ACC112 (cell line): ENCODE data around the gene NIT2.
A peak's percentile ranks its signal among the peaks of the same experiment; 100 is the strongest.

Source experiments
- H2AFZ ChIP-seq: fragments of 200-600 bp; sonication (generic); one replicate; pipeline ENCODE4 v1.6.0; 2017; ENCODE audit warnings: antibody characterized with exemption, low read length; ENCODE audit not compliant: unreplicated experiment
- H3K27ac ChIP-seq: fragments of 200-600 bp; sonication (generic); 2 replicates; pipeline ENCODE4 v1.5.1; 2014; ENCODE audit warnings: low read depth, mild to moderate bottlenecking, antibody characterized with exemption, low read length, moderate library complexity
- H3K27me3 ChIP-seq: fragments of 200-600 bp; sonication (generic); 2 replicates; pipeline ENCODE4 v1.6.1; 2014; ENCODE audit warnings: mild to moderate bottlenecking, antibody characterized with exemption, low read length, moderate library complexity, mixed read lengths; ENCODE audit not compliant: insufficient read depth
- H3K36me3 ChIP-seq: fragments of 200-600 bp; sonication (generic); 2 replicates; pipeline ENCODE4 v1.6.1; 2016; ENCODE audit warnings: mild to moderate bottlenecking, antibody characterized with exemption, low read length, moderate library complexity, mixed read lengths; ENCODE audit not compliant: insufficient read depth
- H3K4me1 ChIP-seq: fragments of 200-600 bp; sonication (generic); one replicate; pipeline ENCODE4 v1.6.1; 2016; ENCODE audit warnings: low read length, mixed read lengths; ENCODE audit not compliant: insufficient read depth, unreplicated experiment, control insufficient read depth
- H3K4me3 ChIP-seq: fragments of 200-600 bp; sonication (generic); 2 replicates; pipeline ENCODE4 v1.5.1; 2014; ENCODE audit warnings: mild to moderate bottlenecking, low read depth, low read length
- H3K79me2 ChIP-seq: fragments of 200-600 bp; sonication (generic); one replicate; pipeline ENCODE4 v1.6.0; 2016; ENCODE audit warnings: low read length; ENCODE audit not compliant: control insufficient read depth, unreplicated experiment, insufficient read depth

Gene NIT2

GRCh38 chr3:100389025-100389424 lies 54.5 kb downstream of the NIT2 start:
- H3K4me3 ChIP-seq = no peak overlapping the region
- H3K4me1 ChIP-seq = peaks cover 32% of the 10 kb centered on the region
- no peaks in the 10 kb centered on the region for H3K27me3 ChIP-seq
- no peak overlapping the region for H3K27ac ChIP-seq
- peaks cover 36% of the 10 kb centered on the region for H3K36me3 ChIP-seq
- H3K79me2 ChIP-seq = peaks cover 79% of the 10 kb centered on the region
- no peak overlapping the region for H2AFZ ChIP-seq

GRCh38 chr3:100395679-100396431 lies 61.3 kb downstream of the NIT2 start:
- H3K27me3 ChIP-seq = no peaks in the 10 kb centered on the region
- H3K27ac ChIP-seq = no peak overlapping the region
- H3K79me2 ChIP-seq = peaks cover 91% of the 10 kb centered on the region
- H3K4me1 ChIP-seq = peaks cover 20% of the 10 kb centered on the region
- H3K36me3 ChIP-seq = no peaks in the 10 kb centered on the region; the same call in 1 of the 2 replicates
- H2AFZ ChIP-seq = no peak overlapping the region
- H3K4me3 ChIP-seq = no peak overlapping the region

DNA sequence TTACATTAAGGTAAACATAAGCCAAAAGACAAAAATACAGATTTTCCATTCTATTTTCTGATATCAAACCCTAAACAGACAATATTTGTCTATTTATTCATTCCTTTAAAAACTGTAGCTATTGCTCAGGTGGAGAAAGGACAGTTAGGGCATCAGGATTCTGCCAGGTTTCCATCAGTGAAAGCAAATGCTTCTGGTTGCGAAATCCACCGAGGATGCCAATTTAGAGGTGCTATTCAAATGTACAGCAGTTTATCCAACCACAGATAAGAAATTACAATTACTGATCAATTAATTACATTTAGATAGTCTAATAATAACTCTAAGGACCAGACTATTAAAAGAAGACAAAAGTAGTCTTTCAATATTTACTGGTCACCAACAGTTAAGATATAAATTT lies 62.4 kb downstream of the NIT2 start:
- Histone ChIP-seq H2AFZ (no peak overlapping the region), H3K79me2 (peaks cover 86% of the 10 kb centered on the region), H3K27ac (no peak overlapping the region), H3K27me3 (no peaks in the 10 kb centered on the region), H3K4me3 (no peak overlapping the region), H3K4me1 (peaks cover 20% of the 10 kb centered on the region), H3K36me3 (no peaks in the 10 kb centered on the region)

GRCh38 chr3:100399341-100400071 lies 64.9 kb downstream of the NIT2 start:
- no peak overlapping the region for H3K27ac ChIP-seq
- peaks cover 31% of the 10 kb centered on the region for H3K4me1 ChIP-seq
- H2AFZ ChIP-seq = no peak overlapping the region

DNA sequence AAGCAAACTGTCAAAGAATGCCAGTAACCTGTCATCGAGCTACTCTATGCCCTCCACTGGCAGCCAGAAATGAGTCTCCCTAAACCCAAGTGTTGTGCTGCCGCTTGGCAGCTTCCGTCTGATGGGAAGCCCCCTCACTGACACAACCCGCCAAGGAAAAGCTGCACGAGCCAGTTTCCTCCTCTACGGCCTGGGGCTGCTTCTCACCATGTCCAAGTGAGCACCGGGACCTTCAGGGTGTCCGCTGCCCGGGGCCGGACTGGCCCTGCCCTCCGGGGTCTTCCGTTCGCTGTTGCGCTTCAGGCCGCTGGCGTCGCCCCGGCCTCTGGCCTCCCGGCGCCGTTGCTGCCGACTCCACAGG lies 65.8 kb downstream of the NIT2 start:
- no peaks in the 10 kb centered on the region for H3K36me3 ChIP-seq
- H3K79me2 ChIP-seq = peaks cover 81% of the 10 kb centered on the region
- peaks cover 31% of the 10 kb centered on the region for H3K4me1 ChIP-seq
- peak overlapping the region; percentile 71 for H2AFZ ChIP-seq
- no peaks in the 10 kb centered on the region for H3K27me3 ChIP-seq
- H3K27ac ChIP-seq = peak overlapping the region; percentile 87
- peak overlapping the region; percentile 84 for H3K4me3 ChIP-seq

More at GRCh38 chr3:100399341-100400071, 64.9 kb downstream of the NIT2 start:
- H3K36me3 ChIP-seq = no peaks in the 10 kb centered on the region
- peaks cover 87% of the 10 kb centered on the region for H3K79me2 ChIP-seq
- no peaks in the 10 kb centered on the region for H3K27me3 ChIP-seq
- H3K4me3 ChIP-seq = peak overlapping the region; percentile 84

DNA sequence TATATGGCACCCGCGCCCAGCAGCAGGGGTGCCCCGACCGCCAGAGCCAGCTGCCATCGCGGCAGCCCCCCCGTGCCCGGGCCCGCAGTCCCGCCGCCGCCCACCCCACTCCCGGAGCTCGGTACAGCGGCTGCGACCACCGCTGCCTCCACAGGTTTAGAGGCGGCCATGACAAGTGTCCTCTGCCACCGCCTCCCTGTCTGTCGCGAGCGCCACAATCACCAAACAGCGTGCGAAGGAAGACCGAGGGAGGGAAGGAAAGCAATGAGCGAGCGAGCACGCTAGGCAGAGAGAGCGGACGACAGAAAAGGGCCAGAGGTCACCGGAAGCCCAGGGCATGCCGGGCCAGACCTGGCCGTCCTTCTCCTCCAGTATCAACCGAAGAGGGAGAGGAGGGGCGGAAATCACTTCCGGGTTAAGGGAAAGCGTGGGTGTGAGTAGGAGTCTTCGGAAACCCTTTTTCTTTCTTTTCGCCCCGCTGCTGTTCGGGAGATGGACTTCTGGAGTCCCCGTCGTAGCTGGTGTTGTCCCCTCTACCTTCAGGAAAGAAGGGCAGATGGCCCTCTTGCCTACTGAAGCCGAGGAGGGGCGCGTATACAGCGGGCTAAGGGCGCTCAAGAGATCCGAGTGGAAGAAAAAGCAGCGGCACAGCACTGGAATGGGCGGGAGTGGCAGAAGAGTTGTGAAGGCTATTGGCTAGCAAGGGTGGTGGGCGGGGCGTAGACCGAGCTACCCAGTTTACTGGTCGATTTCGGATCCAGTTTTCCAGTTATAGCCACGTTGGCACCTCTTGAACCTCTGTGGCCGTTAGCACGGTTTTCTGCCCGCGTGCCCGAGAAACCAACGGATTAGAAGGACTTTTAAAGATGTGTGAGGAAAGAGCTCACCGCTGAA lies 66.5 kb downstream of the NIT2 start, which contains the start of the genes LNP1 and TOMM70:
Gene LNP1, plus strand, starts transcription at position 760 of the 894 bp plus-strand sequence. CDS start 28,191 bp downstream, outside the sequence.
Gene TOMM70, minus strand, starts transcription at position 310 of the 894 bp plus-strand sequence. Its CDS starts 140 bp downstream, at position 170.
- Histone ChIP-seq H3K79me2 (peaks cover 79% of the 10 kb centered on the region), H3K36me3 (no peaks in the 10 kb centered on the region), H2AFZ (peak within 1 kb of the TSS; percentile 71)

GRCh38 chr3:100401674-100402041 lies 67.1 kb downstream of the NIT2 start:
- Histone ChIP-seq H3K79me2 (peaks cover 73% of the 10 kb centered on the region), H3K4me1 (peaks cover 29% of the 10 kb centered on the region), H3K27me3 (no peaks in the 10 kb centered on the region), H2AFZ (peak overlapping the region; percentile 71), H3K27ac (peak overlapping the region; percentile 87), H3K4me3 (peak overlapping the region; percentile 84), H3K36me3 (0 out of 2 replicates have a peak, but pooled peaks cover under 1% of the 10 kb centered on the region)

More for the DNA sequence above, 66.5 kb downstream of the NIT2 start, which contains the start of the genes LNP1 and TOMM70:
- peaks cover 31% of the 10 kb centered on the region for H3K4me1 ChIP-seq
- H3K4me3 ChIP-seq = peak within 1 kb of the TSS; percentile 84
- no peaks in the 10 kb centered on the region for H3K27me3 ChIP-seq
- H3K27ac ChIP-seq = peak within 1 kb of the TSS; percentile 87

- H3K27ac ChIP-seq = peak overlapping the region; percentile 87
- H2AFZ ChIP-seq = peak overlapping the region; percentile 14
Measured at GRCh38 chr3:100402256-100402655, 67.7 kb downstream of the NIT2 start.

DNA sequence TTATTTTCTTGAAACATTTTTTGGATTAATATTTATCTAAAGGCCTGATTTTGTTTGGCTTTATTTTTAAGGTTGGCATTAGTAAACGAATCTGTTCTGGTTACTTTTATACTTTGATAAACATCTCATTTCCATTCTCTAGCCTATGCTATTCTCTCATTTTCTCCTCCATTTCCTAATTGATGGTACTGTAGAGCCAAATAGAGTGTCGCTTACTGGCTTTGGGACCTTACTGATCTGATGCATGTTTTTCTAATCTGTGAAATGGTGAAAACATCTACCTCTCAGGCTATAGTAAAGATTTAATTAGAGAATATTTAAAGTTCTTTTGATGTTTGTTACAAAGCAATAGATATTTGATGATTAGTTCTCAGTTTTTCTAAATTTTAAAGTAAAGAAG lies 68.3 kb downstream of the NIT2 start:
- no peak overlapping the region for H2AFZ ChIP-seq
- peaks cover 24% of the 10 kb centered on the region for H3K4me1 ChIP-seq
- peaks cover 61% of the 10 kb centered on the region for H3K79me2 ChIP-seq
- no peaks in the 10 kb centered on the region for H3K27me3 ChIP-seq
- H3K4me3 ChIP-seq = peak overlapping the region; percentile 84
- H3K36me3 ChIP-seq = peaks cover 12% of the 10 kb centered on the region
- H3K27ac ChIP-seq = peak overlapping the region; percentile 87; the same call in 1 of the 2 replicates

More at GRCh38 chr3:100402256-100402655, 67.7 kb downstream of the NIT2 start:
- Histone ChIP-seq H3K79me2 (peaks cover 67% of the 10 kb centered on the region), H3K27me3 (no peaks in the 10 kb centered on the region), H3K4me1 (peaks cover 24% of the 10 kb centered on the region), H3K36me3 (peaks cover 5% of the 10 kb centered on the region; the same call in 1 of the 2 replicates), H3K4me3 (peak overlapping the region; percentile 84)
